ENCODE data around the gene SUMF1.
A peak's percentile ranks its signal among the peaks of the same experiment; 100 is the strongest.

Gene SUMF1

GRCh38 chr3:4411236-4411635 lies 55.8 kb downstream of the SUMF1 start:
- peaks cover 45% of the 10 kb centered on the region for H3K4me1 ChIP-seq (ENCODE audit: insufficient read depth, low read length, poor library complexity, severe bottlenecking)
- peaks cover 12% of the 10 kb centered on the region for H3F3A ChIP-seq (ENCODE audit: low read depth)
- no peak overlapping the region for H3K4me3 ChIP-seq (ENCODE audit: low read length, poor library complexity, severe bottlenecking)
- H3K4me2 ChIP-seq (ENCODE audit: low read depth, low read length, poor library complexity, severe bottlenecking), result peak overlapping the region; percentile 76
- H3K9me3 ChIP-seq (ENCODE audit: insufficient read depth, low read depth, low read length), result no peaks in the 10 kb centered on the region
- H3K79me2 ChIP-seq (ENCODE audit: insufficient read depth, low read length), result no peaks in the 10 kb centered on the region
- H3K9me2 ChIP-seq (replicated peaks; ENCODE audit: low read depth, low read length), result no peaks in the 10 kb centered on the region
- TF ChIP-seq EZH2phosphoT487 (IDR thresholded peaks at IDR 0.05; ENCODE audit: borderline replicate concordance) (no peak), CTCF (conservative IDR thresholded peaks at IDR 0.05; ENCODE audit: low read length) (no peak)
- H3K36me3 ChIP-seq (ENCODE audit: insufficient read depth, low read length), result no peaks in the 10 kb centered on the region
- no peaks in the 10 kb centered on the region for H3K27me3 ChIP-seq (ENCODE audit: insufficient read depth, low read length, poor library complexity, severe bottlenecking)
- H4K20me1 ChIP-seq (ENCODE audit: insufficient read depth, low read length, poor library complexity, severe bottlenecking), result no peaks in the 10 kb centered on the region
- H3K9ac ChIP-seq (ENCODE audit: low read depth, low read length, poor library complexity, severe bottlenecking), result no peak overlapping the region
- H2AFZ ChIP-seq (ENCODE audit: low read length), result no peak overlapping the region

DNA sequence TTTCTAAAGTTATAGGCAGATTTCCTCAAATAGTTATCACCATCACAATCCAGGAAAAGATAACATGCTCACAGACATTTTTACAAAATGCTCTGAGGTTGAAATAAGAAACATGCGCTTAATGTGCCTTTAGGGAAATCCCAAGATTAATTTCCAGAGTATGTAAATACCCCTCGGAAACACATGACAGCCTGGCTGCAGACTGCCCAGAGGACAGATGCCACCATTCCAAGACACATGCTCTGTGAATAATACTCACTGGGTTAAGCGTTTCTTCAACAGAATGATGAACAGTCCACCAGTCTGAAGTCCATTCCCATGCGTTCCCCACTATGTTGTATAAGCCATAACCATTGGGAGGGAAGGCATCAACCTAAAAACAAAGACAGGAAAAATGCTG lies 56.5 kb downstream of the SUMF1 start:
- peaks cover 51% of the 10 kb centered on the region for H3K4me1 ChIP-seq (ENCODE audit: insufficient read depth, low read length, poor library complexity, severe bottlenecking)
- H3K36me3 ChIP-seq (ENCODE audit: insufficient read depth, low read length), result no peaks in the 10 kb centered on the region
- H3K9ac ChIP-seq (ENCODE audit: low read depth, low read length, poor library complexity, severe bottlenecking), result no peak overlapping the region
- peak overlapping the region; percentile 62 for H3K4me3 ChIP-seq (ENCODE audit: low read length, poor library complexity, severe bottlenecking)
- H3K9me2 ChIP-seq (replicated peaks; ENCODE audit: low read depth, low read length), result no peaks in the 10 kb centered on the region
- H3K4me2 ChIP-seq (ENCODE audit: low read depth, low read length, poor library complexity, severe bottlenecking), result peak overlapping the region; percentile 76
- H3F3A ChIP-seq (ENCODE audit: low read depth), result peaks cover 12% of the 10 kb centered on the region
- no peaks in the 10 kb centered on the region for H3K27me3 ChIP-seq (ENCODE audit: insufficient read depth, low read length, poor library complexity, severe bottlenecking)
- H4K20me1 ChIP-seq (ENCODE audit: insufficient read depth, low read length, poor library complexity, severe bottlenecking), result no peaks in the 10 kb centered on the region
- TF ChIP-seq CTCF (conservative IDR thresholded peaks at IDR 0.05; ENCODE audit: low read length) (no peak), EZH2phosphoT487 (IDR thresholded peaks at IDR 0.05; ENCODE audit: borderline replicate concordance) (no peak)
- H3K79me2 ChIP-seq (ENCODE audit: insufficient read depth, low read length), result no peaks in the 10 kb centered on the region
- no peak overlapping the region for H2AFZ ChIP-seq (ENCODE audit: low read length)
- H3K9me3 ChIP-seq (ENCODE audit: insufficient read depth, low read depth, low read length), result no peaks in the 10 kb centered on the region

GRCh38 chr3:4409971-4410573 lies 57.0 kb downstream of the SUMF1 start:
- Histone ChIP-seq H3K4me2 (ENCODE audit: low read depth, low read length, poor library complexity, severe bottlenecking) (peak overlapping the region; percentile 76), H3K27me3 (ENCODE audit: insufficient read depth, low read length, poor library complexity, severe bottlenecking) (no peaks in the 10 kb centered on the region), H3K9ac (ENCODE audit: low read depth, low read length, poor library complexity, severe bottlenecking) (peak overlapping the region; percentile 71), H2AFZ (ENCODE audit: low read length) (no peak overlapping the region), H3K9me3 (ENCODE audit: insufficient read depth, low read depth, low read length) (no peaks in the 10 kb centered on the region), H4K20me1 (ENCODE audit: insufficient read depth, low read length, poor library complexity, severe bottlenecking) (no peaks in the 10 kb centered on the region), H3K36me3 (ENCODE audit: insufficient read depth, low read length) (no peaks in the 10 kb centered on the region), H3K4me3 (ENCODE audit: low read length, poor library complexity, severe bottlenecking) (peak overlapping the region; percentile 62), H3K4me1 (ENCODE audit: insufficient read depth, low read length, poor library complexity, severe bottlenecking) (peaks cover 56% of the 10 kb centered on the region), H3K9me2 (replicated peaks; ENCODE audit: low read depth, low read length) (no peaks in the 10 kb centered on the region), H3F3A (ENCODE audit: low read depth) (peaks cover 12% of the 10 kb centered on the region), H3K79me2 (ENCODE audit: insufficient read depth, low read length) (no peaks in the 10 kb centered on the region)
- TF ChIP-seq EZH2phosphoT487 (IDR thresholded peaks at IDR 0.05; ENCODE audit: borderline replicate concordance) (no peak), CTCF (conservative IDR thresholded peaks at IDR 0.05; ENCODE audit: low read length) (no peak)
